Right lobe of liver (tissue), 6 donors: ENCODE measurements around the gene ADORA1. TPM values are rescaled to one million over a fixed set of nuclear protein-coding genes. Genes with fewer than 3 reads are reported as not detected.

Source experiments
- ATAC-seq, 4 donors: fragments of 200-7000 bp; cut with Tn5 transposase; one replicate each; pipeline ENCODE4 v1.9.1; 2020; ENCODE audit warnings: mild to moderate bottlenecking in 4 of 4, moderate library complexity in 4 of 4
- DNase-seq, 3 donors: peaks; one replicate each; pipeline ENCODE4 v3.0.0-alpha.2; 2020
- H3K27ac ChIP-seq, 3 donors: fragments of 200-600 bp; one replicate each; pipeline ENCODE4 v1.8.0; 2022
- H3K27me3 ChIP-seq, 2 donors: fragments of 200-600 bp; one replicate each; pipeline ENCODE4 v1.8.0; 2022
- H3K36me3 ChIP-seq, 4 donors: fragments of 200-600 bp; sonication (generic) in 1 of 4; one replicate each; pipeline versions ENCODE4 v1.5.1 to v1.8.0; 2017 to 2022; ENCODE audit warnings: control low read depth in 1 of 4
- H3K4me1 ChIP-seq, 4 donors: fragments of 200-600 bp; sonication (generic) in 1 of 4; one replicate each; pipeline versions ENCODE4 v1.5.1 to v1.8.0; 2017 to 2022; ENCODE audit warnings: control low read depth in 1 of 4
- H3K4me3 ChIP-seq, 3 donors: fragments of 200-600 bp; one replicate each; pipeline ENCODE4 v1.8.0; 2022
- H3K9me3 ChIP-seq, 4 donors: fragments of 200-600 bp; sonication (generic) in 1 of 4; one replicate each; pipeline versions ENCODE4 v1.5.1 to v1.8.0; 2017 to 2022; ENCODE audit warnings: control low read depth in 1 of 4
- CTCF ChIP-seq, 4 donors: fragments of 200-600 bp in 3 of 4; fragments of 450-650 bp in 1 of 4; IDR thresholded peaks; one replicate each; pipeline versions ENCODE4 v1.5.1 to v1.8.0; 2016 to 2022; ENCODE audit warnings: antibody characterized with exemption in 4 of 4, mild to moderate bottlenecking in 2 of 4
- POLR2A ChIP-seq: fragments of 450-650 bp; IDR thresholded peaks from one replicate; pipeline ENCODE4 v1.6.1; 2017; ENCODE audit warnings: antibody characterized with exemption, mild to moderate bottlenecking
- WGBS: methylation state at CpG from one replicate; pipeline ENCODE4 v1.1.6; 2018; ENCODE audit warnings: low coverage, low lambda C conversion rate; ENCODE audit not compliant: insufficient coverage; ENCODE audit errors: missing lambda C conversion rate; 5-methylcytosine and 5-hydroxymethylcytosine counted together
- intact Hi-C, 2 donors: fragments of 100-400 bp; cut with DNase I; formaldehyde crosslinking; loops; one replicate each; pipeline versions ENCODE4 v1.11.2 to v1.14.1; 2022
- total RNA-seq, 6 experiments: library from RNA; depleted of rRNA in 2 of 6; stranded (reverse); fragments of >200 nt in 2 of 6; fragmentation: NEBNext Ultra II Directional in 3 of 6; extraction: Animal tissue kit (Norgen Biotek cat#: 25700) in 3 of 6; gene quantifications; one replicate each; pipeline versions ENCODE4 v1.1.0 to v1.2.4, GENCODE V29; 2016 to 2023
- donor health status: DM: no; HTN: yes; CAD: no.
- donor health status: DM: no; HTN: no; CAD: no.
- donor health status: DM: no; HTN: no; CAD: no.
- donor health status: DM: no; HTN: yes; CAD: no.
- donor health status: DM: no; HTN: yes; CAD: no.

ADORA1 gene
- total RNA-seq, 6 experiments from 2014 or later = 0.31 to 0.78 (median 0.39) TPM; not detected in 1

- H3K27ac ChIP-seq = no peak overlapping the region
- no peaks in the 10 kb centered on the region for H3K36me3 ChIP-seq
- ATAC-seq (no peak), DNase-seq (peak in 1 of 3 donors; percentile 16)
- no peak for TF ChIP-seq POLR2A
- TF ChIP-seq CTCF (IDR thresholded peaks at IDR 0.05) = no peak
- intact Hi-C loops = no loop called here
- WGBS = 67% methylated on average over 4 of the region's 9 CpGs
- no peaks in the 10 kb centered on the region for H3K9me3 ChIP-seq
- no peaks in the 10 kb centered on the region for H3K27me3 ChIP-seq
- peaks cover 0 to 7% (median 0%) of the 10 kb centered on the region in 4 donors for H3K4me1 ChIP-seq
- no peak overlapping the region for H3K4me3 ChIP-seq
Measured at GRCh38 chr1:203081465-203082230, 45.9 kb upstream of the ADORA1 start.

- Histone ChIP-seq H3K4me1 (peaks cover 0 to 7% (median 0%) of the 10 kb centered on the region in 4 donors), H3K27me3 (no peaks in the 10 kb centered on the region), H3K9me3 (no peaks in the 10 kb centered on the region), H3K36me3 (no peaks in the 10 kb centered on the region), H3K4me3 (no peak overlapping the region), H3K27ac (no peak overlapping the region)
- intact Hi-C loops = no loop called here
- DNase-seq (no peak), ATAC-seq (no peak)
- WGBS = 62% methylated on average over 3 of the region's 3 CpGs
- TF ChIP-seq POLR2A (no peak), CTCF (IDR thresholded peaks at IDR 0.05) (no peak)
Measured at GRCh38 chr1:203082231-203082505, 45.4 kb upstream of the ADORA1 start.

- DNase-seq = peak in 1 of 3 donors; percentile 24
- intact Hi-C loops = no loop called here
Measured at GRCh38 chr1:203082571-203083462, 44.7 kb upstream of the ADORA1 start.

GRCh38 chr1:203083463-203083921 lies 44.0 kb upstream of the ADORA1 start:
- DNase-seq (no peak), ATAC-seq (no peak)
- TF ChIP-seq CTCF (IDR thresholded peaks at IDR 0.05) = no peak
- no peak for TF ChIP-seq POLR2A
- H3K27ac ChIP-seq = no peak overlapping the region
- H3K9me3 ChIP-seq = no peaks in the 10 kb centered on the region
- no peaks in the 10 kb centered on the region for H3K27me3 ChIP-seq
- whole genome bisulfite sequencing = 93% methylated on average over 4 of the region's 11 CpGs
- H3K36me3 ChIP-seq = no peaks in the 10 kb centered on the region
- peaks cover 0 to 7% (median 0%) of the 10 kb centered on the region in 4 donors for H3K4me1 ChIP-seq
- H3K4me3 ChIP-seq = no peak overlapping the region
- intact Hi-C loops = no loop called here

More at GRCh38 chr1:203082571-203083462, 44.7 kb upstream of the ADORA1 start:
- Histone ChIP-seq H3K9me3 (no peaks in the 10 kb centered on the region), H3K4me3 (no peak overlapping the region), H3K27me3 (no peaks in the 10 kb centered on the region), H3K4me1 (peaks cover 0 to 7% (median 0%) of the 10 kb centered on the region in 4 donors), H3K27ac (no peak overlapping the region), H3K36me3 (no peaks in the 10 kb centered on the region)
- 57% methylated on average over 7 of the region's 11 CpGs for WGBS
- TF ChIP-seq CTCF (IDR thresholded peaks at IDR 0.05) = no peak
- TF ChIP-seq POLR2A = no peak
- ATAC-seq = no peak
